Measurements from ENCODE around the gene OR7A17. TPM values are rescaled to one million over a fixed set of nuclear protein-coding genes. Genes with fewer than 3 reads are reported as not detected.

Gene OR7A17
- total RNA-seq, 1 donor from 2014 or later: not detected

Other genes starting within 250 kb of the OR7A17 start
- 17.3 TPM for gene ADGRE3, start 211.3 kb downstream of the OR7A17 start, total RNA-seq
- gene ZNF333, start 196.1 kb downstream of the OR7A17 start, total RNA-seq: 20.4 TPM
- 17.0 TPM for gene ADGRE2, start 107.6 kb downstream of the OR7A17 start, total RNA-seq
- not detected for gene OR7A5, start 50.9 kb downstream of the OR7A17 start, total RNA-seq
- gene OR7C1, start 50.9 kb downstream of the OR7A17 start, total RNA-seq: not detected
- gene OR7A10, start 37.2 kb downstream of the OR7A17 start, total RNA-seq: not detected
- not detected for gene OR7C2, start 55.4 kb upstream of the OR7A17 start, total RNA-seq
- not detected for gene SLC1A6, start 93.7 kb upstream of the OR7A17 start, total RNA-seq
- not detected for gene CASP14, start 163.3 kb upstream of the OR7A17 start, total RNA-seq
- gene OR1I1, start 196.1 kb upstream of the OR7A17 start, total RNA-seq: not detected
- gene SYDE1, start 221.3 kb upstream of the OR7A17 start, total RNA-seq: 25.8 TPM